Colonic mucosa (tissue), 4 donors: ENCODE measurements around the gene BRINP2. TPM values are rescaled to one million over a fixed set of nuclear protein-coding genes. Genes with fewer than 3 reads are reported as not detected.

Experiments
- DNase-seq: peaks from one replicate; pipeline ENCODE4 v3.0.0-alpha.2; 2020
- H3K27ac ChIP-seq: fragments of 200-600 bp; one replicate; pipeline ENCODE4 v1.8.0; 2021
- H3K27me3 ChIP-seq: fragments of 200-600 bp; one replicate; pipeline ENCODE4 v1.8.0; 2021
- H3K36me3 ChIP-seq: fragments of 200-600 bp; one replicate; pipeline ENCODE4 v1.8.0; 2021
- H3K4me1 ChIP-seq: fragments of 200-600 bp; one replicate; pipeline ENCODE4 v1.8.0; 2021; ENCODE audit warnings: mild to moderate bottlenecking
- H3K4me3 ChIP-seq: fragments of 200-600 bp; one replicate; pipeline ENCODE4 v1.8.0; 2021
- H3K9ac ChIP-seq, 2 donors: one replicate each; pipeline ENCODE4 v1.7.0; 2013; ENCODE audit warnings: control low read depth in 2 of 2, low read depth in 2 of 2, low read length in 2 of 2
- H3K9me3 ChIP-seq: fragments of 200-600 bp; one replicate; pipeline ENCODE4 v1.8.0; 2021
- CTCF ChIP-seq: fragments of 200-600 bp; IDR thresholded peaks from one replicate; pipeline ENCODE4 v1.8.0; 2022; ENCODE audit warnings: antibody characterized with exemption, mild to moderate bottlenecking
- intact Hi-C: fragments of 100-400 bp; cut with DNase I; formaldehyde crosslinking; loops from one replicate; pipeline ENCODE4 v1.14.1; 2022
- total RNA-seq, 2 donors: library from RNA; stranded (reverse); fragmentation: NEBNext Ultra II Directional in 1 of 2; extraction: Animal tissue kit (Norgen Biotek cat#: 25700) in 1 of 2; gene quantifications; one replicate each; pipeline ENCODE4 v1.2.1, GENCODE V29; 2021
- donor health status: healthy.
- donor health status: DM: no; HTN: no; CAD: no.
- donor health status: DM: no; HTN: no; CAD: no.

The BRINP2 gene
- total RNA-seq, 2 donors from 2014 or later = not detected

DNA sequence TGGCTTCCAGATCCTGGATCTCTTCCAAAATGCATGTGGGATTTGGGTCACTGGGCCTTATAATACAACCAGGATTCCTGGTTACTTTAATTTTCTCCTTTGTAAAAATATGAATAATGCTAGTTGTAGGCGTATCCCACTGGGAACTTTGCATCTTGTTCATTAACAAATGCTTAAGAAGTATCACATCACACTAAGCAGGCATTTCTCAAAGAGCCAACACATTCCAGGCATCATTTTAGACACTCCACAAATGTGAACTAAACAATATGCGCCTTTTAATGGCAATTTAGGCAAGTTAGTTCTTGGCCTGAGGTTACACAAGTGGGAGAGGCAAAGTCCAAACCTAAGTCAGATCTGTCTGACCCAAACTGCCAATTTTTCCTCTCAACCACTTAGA lies 15.9 kb downstream of the BRINP2 start:
- intact Hi-C loops = no loop called here

GRCh38 chr1:177190308-177190970 lies 19.7 kb downstream of the BRINP2 start:
- H3K4me1 ChIP-seq = no peaks in the 10 kb centered on the region
- H3K9ac ChIP-seq = no peak overlapping the region
- no peak for DNase-seq
- H3K9me3 ChIP-seq = no peaks in the 10 kb centered on the region
- no peak for TF ChIP-seq CTCF
- intact Hi-C loops = no loop called here
- no peaks in the 10 kb centered on the region for H3K36me3 ChIP-seq
- H3K27me3 ChIP-seq = no peaks in the 10 kb centered on the region
- H3K27ac ChIP-seq = no peak overlapping the region
- no peak overlapping the region for H3K4me3 ChIP-seq

More for the DNA sequence above, 15.9 kb downstream of the BRINP2 start:
- Histone ChIP-seq H3K9me3 (no peaks in the 10 kb centered on the region), H3K27me3 (peaks cover under 1% of the 10 kb centered on the region), H3K4me3 (no peak overlapping the region), H3K9ac (no peak overlapping the region), H3K36me3 (no peaks in the 10 kb centered on the region), H3K27ac (no peak overlapping the region), H3K4me1 (no peaks in the 10 kb centered on the region)
- no peak for DNase-seq
- TF ChIP-seq CTCF = no peak

GRCh38 chr1:177198243-177198642 lies 27.5 kb downstream of the BRINP2 start:
- no peaks in the 10 kb centered on the region for H3K36me3 ChIP-seq
- H3K27me3 ChIP-seq = no peaks in the 10 kb centered on the region
- no peak overlapping the region for H3K9ac ChIP-seq
- H3K4me1 ChIP-seq = no peaks in the 10 kb centered on the region
- H3K27ac ChIP-seq = no peak overlapping the region
- no peak for DNase-seq
- no peak overlapping the region for H3K4me3 ChIP-seq
- intact Hi-C loops = no loop called here
- TF ChIP-seq CTCF = no peak
- H3K9me3 ChIP-seq = no peaks in the 10 kb centered on the region

GRCh38 chr1:177200290-177200689 lies 29.5 kb downstream of the BRINP2 start:
- intact Hi-C loops = no loop called here
- H3K9me3 ChIP-seq = no peaks in the 10 kb centered on the region
- no peak overlapping the region for H3K4me3 ChIP-seq
- H3K9ac ChIP-seq = no peak overlapping the region
- no peak overlapping the region for H3K27ac ChIP-seq
- no peaks in the 10 kb centered on the region for H3K36me3 ChIP-seq
- no peak for DNase-seq
- no peak for TF ChIP-seq CTCF
- H3K4me1 ChIP-seq = no peaks in the 10 kb centered on the region
- no peaks in the 10 kb centered on the region for H3K27me3 ChIP-seq

DNA sequence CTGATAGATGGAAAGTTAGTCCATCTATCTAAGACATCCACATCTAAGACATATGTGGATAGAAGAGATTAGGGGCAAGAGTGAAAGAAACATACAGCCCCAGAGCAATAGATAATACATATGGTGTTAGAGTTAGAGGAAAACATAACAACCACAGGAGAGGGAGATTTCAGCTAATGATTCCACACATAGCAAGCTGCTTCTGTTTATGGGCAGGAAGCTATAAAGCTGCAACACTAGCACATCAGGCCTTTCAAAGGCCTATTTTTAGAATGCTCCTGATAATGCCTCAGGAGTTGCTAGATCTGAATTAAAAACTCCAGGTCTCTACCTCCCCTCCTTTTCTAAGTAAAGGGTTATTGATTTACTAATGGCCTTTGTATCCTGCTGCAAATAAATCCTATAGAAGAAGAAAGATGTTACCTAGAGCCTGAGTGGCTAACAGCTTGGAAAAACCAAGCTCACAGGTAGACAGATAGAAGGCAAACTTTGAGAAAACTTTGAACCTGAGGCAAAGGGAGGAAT lies 36.1 kb downstream of the BRINP2 start:
- no peak overlapping the region for H3K4me3 ChIP-seq
- no peaks in the 10 kb centered on the region for H3K27me3 ChIP-seq
- DNase-seq = no peak
- no peak overlapping the region for H3K9ac ChIP-seq
- no peaks in the 10 kb centered on the region for H3K9me3 ChIP-seq
- no peak overlapping the region for H3K27ac ChIP-seq
- intact Hi-C loops = no loop called here
- no peak for TF ChIP-seq CTCF
- no peaks in the 10 kb centered on the region for H3K36me3 ChIP-seq
- H3K4me1 ChIP-seq = no peaks in the 10 kb centered on the region
